GM18520 (cell line): ENCODE results near the gene DDR1.
"Not testable (repeated sequence)": the region's sequence is repeated elsewhere in the genome, so short reads cannot be mapped to it uniquely, and the experiment has no call there.

Source experiments
- ATAC-seq: cut with Tn5 transposase; IDR thresholded peaks from one replicate; pipeline ENCODE4 v1.9.1; 2021; ENCODE audit not compliant: unreplicated experiment

The DDR1 gene

DNA sequence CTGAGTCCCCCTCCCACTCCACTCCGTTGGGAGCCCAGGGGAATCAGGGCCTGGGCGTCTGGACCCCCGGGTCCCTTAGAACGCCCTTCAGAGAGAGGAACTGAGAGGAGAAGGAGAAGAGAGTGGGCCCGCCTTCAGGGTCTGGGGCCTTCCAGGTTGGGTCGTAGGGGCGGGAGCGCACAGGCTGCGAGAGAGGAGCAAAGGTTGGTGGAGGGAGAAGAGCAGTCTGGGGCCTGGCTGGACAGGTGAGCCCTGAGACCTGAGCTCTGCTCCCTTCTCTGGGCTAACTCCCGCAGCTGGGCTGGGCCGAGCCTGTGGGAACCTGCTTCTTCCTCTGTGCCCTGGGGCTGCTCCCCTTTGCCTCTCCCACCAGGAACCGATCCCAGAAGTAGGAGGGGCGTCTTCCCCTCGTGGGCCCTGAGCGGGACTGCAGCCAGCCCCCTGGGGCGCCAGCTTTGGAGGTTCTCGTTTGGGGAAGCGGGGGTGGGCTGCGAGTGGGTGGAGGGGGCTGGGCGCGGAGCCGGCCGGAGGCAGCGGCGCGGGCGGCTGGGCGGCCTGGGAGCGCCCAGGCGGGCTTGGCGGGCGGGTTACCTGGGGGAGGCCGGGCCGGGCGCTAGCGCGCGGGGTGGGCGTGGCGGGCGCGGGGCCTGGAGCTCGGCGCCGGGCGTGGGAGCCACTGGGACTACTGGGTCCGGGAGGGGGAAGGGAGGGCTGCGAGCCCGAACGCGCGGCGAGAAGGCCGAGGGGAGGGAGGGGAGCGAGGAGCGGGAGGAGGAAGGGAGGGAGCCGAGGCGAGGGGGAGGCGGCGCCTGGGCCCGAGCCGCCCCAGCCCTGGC, at the start of gene DDR1:
TSS of gene DDR1 (plus strand) at position 835 of the 836 bp plus-strand sequence. CDS start 4,211 bp downstream, outside the sequence.
- no peak for ATAC-seq

DNA sequence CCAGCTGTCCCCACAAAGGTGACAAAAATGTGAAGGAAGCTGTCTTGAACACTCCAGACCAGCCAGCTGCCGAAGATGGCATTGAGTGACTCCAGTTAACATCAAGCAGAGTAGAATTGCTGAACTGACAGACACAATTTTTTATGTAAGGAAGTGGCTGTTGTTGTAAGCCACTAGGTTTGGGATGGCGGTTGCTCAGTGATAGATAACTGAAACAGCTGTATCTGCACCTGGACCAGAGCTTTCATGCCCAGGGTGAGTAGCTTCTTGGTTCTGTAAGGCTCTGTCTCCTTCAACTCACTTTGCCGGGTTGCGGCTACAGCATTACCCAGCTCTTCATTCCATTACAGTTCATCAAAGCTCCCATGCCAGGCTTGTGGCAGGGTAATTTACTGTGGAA, 49.7 kb upstream of the DDR1 start:
- no peak for ATAC-seq

DNA sequence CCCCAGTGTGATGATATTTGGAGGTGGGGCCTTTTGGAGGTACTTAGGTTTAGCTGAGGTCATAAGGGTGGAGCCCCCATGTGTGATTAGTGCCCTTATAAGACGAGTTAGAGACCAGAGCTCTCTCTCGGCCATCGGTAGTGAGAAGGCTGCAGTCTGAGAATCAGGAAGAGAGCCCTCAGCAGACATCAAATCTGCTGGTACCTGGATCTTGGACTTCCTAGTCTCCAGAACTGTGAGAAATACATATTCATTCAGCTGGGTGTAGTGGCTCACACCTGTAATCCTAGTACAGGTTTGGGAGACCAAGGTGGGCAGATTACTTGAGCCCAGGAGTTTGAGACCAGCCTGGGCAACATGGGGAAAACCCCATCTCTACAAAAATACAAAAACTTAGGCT, 48.7 kb upstream of the DDR1 start:
- no peak for ATAC-seq

DNA sequence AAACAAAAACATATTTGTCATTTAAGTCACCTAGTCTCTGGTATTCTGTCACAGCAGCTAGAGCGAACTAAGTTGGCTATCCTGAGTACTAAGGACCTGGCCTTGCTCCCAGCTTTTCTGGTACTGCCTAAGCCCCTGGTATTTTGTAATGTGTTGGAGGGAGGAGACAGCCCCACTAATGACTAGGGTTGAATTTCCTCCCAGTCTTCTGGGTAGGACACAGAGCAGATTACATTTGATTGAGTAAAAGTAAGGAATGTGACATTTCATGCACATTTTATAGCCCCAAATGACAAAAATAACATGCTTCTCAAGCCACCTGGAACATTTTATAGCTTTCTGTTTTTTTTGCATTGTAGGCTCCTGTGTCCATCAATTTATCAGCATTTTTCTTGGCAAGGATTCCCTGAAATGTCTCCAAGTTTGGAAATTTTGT, 47.9 kb upstream of the DDR1 start:
- ATAC-seq = no peak

DNA sequence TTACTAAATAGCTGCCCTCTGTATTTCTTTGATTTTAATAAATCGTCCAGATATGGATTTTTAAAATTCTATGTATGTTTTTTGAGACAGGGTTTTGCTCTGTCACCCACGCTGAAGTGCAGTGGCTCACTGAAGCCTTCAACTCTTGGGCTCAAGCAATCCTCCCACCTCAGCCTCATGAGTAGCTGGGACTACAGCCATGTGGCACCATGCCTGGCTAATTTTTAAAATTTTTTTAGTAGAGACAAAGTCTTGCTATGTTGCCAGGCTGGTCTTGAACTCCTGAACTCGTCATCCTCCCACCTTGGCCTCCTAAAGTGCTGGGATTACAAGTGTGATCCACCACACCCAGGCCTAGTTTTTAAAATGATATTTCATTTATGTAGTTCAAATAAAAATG, 47.4 kb upstream of the DDR1 start:
- no peak for ATAC-seq

DNA sequence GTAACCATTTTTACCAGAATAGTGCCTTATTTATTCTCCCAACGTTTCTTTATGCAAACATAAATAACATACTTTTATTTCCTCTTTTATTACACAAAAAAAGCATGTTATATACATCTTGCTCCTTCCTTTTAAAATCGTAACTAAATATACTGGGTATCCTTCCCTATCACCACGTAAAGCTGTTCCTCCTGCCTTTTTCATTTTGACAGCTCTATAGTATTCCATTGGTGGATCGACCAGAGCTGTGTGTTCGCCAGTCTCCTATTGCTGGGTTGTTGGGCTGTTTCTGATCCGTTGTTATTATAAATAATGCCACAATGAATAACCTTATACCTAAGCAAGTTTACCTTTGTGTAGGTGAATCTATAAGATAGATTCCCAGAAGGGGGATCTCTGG, 46.9 kb upstream of the DDR1 start:
- ATAC-seq = no peak

DNA sequence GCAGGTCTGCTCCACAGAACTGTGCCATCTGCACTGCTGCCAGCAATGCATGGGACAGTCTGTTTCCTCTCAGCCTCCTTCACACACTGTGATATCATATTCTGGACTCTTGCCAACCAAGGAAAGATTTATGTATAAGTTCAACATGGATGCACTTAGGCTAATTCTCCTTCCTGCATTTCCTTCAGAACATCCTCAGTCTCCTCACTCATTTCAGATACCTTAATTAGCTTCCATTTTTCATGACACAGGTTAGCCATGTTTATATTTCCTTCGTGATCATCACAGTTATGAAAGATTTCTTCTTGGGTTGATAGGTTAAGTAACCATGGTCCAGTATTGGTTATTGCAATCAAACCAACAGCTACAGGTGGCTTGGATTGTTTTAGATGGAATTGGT, 46.4 kb upstream of the DDR1 start:
- ATAC-seq = no peak

DNA sequence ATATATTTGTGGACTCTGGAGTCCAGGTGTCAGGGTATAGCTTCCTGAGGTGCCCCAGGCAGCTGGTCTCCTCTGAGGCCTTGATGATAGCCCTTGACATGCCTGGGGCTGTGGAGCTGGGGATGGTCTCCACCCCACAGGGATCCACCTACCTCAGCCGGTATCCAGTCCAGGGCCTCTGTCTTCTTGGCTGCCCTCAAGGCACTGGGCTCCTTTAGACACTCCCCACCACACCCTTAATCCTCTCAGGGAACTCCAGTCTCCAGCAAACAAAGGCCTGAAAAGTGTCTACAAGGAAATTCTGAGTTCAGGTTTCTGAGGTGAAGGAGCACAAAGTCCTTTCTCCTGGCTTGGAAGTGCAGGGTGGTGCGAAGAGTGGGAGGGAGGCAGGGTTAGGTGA, 44.6 kb upstream of the DDR1 start:
- ATAC-seq = no peak

DNA sequence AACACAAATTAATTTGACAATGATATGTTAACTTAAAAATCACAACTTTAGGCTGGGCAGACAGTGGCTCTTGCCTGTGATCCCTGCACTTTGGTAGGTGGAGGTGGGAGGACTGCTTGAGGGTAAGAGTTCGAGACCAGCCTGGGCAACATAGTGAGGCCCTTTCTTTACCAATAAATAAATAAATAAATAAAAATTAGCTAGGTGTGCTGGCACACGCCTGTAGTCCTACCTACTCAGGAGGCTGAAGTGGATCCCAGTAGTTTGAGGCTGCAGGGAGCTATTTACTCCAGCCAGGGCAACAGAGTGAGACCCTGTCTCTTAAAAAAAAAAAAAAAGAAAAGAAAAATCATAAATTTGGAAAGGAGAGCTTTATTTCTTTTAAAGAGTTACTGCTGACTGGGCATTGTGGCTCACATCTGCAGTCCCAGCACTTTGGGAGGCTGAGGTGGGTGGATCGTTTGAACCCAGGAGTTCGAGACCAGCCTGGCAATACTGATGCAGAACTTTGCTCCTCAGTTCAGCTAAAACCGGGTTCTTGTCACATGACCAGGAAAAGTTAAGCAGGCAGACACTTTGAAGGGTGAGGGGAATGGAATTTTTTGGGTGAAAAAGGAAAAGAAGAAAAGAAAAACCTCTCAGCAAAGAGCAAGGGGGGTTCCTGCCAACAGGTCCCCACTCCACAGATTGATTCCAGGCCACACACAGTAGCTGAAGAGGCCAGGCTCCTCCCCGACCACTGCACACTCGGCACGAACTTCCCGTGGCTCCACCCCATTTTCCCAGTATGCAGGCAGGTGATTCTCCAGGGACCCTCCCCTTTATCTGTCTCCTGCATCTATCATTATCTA, 44.0 kb upstream of the DDR1 start:
- ATAC-seq = no peak

DNA sequence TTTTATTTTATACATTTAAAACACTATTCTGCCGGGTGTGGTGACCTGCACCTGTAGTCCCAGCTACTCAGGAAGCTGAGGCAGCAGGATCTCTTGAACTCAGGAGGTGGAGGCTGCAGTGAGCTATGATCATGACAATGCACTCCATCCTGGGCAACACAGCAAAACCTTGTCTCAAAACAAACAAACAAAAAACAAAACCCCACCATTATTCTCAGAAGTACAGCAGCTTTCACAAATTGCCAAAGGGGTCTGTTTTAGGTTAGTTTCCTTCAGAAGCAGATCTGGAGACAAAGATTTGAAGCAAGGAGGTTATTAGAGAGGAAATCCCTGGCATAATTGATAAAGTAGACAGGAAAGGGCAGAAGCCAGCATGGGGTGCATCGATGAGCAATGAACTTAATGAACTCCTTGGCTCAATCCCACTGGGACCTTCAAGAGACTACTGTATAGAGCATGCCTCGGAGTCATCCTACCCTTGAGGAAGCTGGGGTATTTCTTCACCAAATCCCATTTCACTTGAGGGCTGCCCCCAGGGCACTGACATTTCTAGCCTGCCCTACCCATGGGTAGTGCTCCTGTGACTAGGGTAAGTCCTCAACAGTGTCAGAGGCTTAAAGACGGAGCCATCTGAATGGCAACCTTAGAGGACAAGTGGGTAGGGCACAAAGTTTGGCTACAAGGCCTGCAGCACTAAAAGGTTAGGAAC, 43.2 kb upstream of the DDR1 start:
- no peak for ATAC-seq

DNA sequence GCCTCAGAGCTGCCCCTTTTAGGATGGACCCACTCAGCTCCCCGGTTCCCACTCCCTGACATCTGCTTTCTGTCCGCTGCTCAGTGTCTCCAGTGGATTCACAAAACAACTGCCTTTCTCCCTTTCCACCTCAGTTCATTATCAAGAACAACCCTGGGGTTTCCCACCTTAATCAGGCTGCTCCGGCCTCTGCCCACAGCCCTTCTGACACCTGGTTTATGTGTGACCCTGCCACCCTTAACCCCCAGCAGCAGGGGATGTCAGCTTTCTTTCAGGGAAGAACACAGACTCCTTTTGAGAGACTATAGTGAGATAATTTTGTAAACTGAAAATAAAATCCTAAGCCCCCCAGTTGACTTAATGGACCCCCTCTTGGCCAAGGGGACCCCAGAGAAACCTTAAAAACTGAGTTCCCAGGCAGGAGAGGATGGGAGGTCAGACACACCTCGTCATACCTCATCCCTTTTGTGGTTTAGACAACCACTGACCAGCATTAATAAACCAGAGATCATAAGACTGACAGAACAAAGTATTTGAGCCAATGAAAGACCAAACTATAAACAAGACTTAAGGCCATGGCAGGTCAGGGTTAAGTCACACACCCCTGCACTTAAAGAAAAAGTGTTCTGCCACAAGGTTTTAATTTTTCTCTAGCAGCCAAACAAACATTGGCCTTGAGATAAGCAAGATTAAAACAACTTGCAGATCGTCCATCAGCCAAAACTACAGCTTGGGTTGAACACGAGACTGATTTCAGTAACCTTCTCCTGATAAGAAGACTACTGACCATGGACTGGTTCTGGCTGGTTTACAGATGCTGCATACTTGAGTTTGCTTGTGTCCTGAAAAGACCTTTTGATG, 42.4 kb upstream of the DDR1 start:
- no peak for ATAC-seq

DNA sequence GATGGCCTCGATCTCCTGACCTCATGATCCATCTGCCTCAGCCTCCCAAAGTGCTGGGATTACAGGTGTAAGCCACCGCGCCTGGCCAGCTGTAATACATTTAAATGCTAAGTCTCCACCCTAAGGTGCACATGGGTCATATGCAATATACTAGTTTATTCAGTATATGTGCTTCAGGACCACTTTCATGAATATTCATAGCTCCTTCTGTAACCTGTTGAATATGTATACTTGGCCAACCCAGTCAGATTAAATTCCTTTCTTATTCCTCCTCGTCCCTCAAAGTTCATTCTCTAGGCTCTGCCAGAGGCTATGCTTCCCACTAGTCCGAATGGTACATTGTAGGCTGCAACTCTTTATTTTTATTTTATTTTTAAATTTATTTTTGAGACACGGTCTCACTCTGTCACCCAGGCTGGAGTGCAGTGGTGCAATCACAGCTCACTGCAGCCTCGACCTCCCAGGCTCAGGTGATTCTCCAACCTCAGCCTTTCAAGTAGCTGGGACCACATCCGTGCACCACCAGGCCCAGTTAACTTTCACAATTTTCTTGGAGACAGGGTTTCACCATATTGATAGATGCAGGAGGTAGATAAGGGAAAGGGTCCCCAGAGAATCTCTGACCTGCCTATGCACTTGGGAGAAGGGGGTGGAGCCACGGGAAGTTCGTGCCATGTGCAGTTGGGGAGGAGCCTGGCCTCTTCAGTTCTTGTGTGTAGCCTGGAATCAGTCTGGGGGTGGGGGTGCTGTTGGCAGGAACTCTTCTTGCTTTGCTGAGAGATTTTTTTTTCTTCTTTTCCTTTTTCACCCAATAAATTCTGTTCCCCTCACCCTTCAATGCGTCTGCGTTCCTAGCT, 41.3 kb upstream of the DDR1 start:
- no peak for ATAC-seq

DNA sequence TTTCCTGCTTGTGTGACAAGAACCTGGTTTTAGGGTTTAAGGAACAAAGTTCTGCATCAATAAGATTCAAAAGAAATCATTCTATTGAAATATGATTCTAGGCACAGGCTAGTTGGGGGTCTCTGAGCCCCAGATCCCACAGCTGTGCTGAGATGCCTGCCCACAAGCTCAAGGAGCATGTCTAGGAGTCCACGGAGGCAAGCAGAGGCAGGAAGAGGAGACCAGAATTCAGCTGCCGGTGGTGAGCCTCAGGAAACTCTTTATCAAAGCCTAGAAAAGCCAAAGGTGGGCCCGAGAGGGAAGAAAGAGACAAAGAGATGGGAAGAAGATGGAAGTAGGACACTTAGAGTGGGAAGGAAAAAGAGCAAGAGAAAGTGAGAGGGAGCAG, 40.7 kb upstream of the DDR1 start:
- ATAC-seq = no peak

DNA sequence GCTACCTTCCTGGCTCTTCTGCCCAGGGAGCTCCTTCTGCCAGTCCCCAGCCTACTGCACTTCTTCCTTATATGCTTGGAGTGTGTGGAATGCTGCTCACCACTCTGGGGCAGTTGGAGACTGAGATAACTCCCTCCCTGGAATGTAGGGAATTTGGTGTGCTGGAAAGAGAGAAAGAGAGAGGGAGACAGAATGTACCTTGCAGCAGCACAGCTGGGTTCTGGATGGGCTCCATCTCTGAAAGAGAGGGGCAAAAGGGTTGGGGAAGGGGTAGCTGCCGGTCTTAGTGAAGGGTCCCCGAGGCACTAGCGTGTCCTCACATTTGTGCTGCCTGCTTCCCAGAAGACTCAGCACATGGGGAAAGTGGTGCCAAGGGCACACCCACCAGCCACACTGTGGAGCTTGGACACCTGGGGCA, 40.2 kb upstream of the DDR1 start:
- ATAC-seq = no peak

DNA sequence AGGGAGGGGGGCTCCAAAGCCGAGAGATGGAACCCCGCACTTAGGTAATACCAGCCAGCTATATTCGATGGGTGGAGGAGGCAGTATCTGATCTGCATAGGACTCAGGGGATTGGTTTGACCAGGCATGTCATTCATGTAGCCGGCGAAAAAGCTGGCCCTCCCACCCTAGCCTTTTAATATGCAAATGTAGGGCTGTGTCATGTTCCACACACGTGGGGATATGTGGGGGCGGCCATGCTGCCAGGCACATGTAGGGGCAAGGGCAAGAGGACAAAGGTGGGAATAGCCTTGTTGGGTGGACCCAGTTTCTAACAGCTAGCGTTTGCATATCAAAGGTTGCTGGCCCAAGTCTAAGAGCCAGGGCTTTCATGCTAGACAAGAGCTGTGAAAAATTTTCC, 39.1 kb upstream of the DDR1 start:
- ATAC-seq = no peak

DNA sequence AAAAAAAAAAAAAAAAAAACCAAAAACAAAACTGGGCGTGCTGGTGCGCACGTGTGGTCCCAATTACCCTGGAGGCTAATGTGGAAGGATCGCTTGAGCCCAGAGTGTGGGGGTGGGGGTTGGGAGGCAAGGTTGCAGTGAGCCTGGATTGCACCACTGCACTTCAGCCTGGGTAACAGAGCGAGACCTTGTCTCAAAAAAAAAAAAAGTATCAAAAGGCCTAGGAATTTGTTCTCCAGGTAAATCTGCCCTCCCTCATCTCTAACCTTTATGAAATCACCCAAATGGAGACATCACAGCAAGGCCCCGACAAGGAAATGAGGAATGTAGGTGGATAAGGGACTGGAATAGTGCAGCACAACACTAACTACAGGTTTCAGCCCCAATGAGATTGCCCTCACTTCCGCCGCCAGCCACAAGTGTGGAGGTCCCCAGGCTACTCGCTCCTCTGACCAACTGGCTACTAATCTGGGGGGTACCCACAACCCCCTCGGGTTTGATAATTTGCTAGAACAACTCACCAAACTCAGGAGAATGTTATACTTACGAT, 36.8 kb upstream of the DDR1 start:
- ATAC-seq = no peak

DNA sequence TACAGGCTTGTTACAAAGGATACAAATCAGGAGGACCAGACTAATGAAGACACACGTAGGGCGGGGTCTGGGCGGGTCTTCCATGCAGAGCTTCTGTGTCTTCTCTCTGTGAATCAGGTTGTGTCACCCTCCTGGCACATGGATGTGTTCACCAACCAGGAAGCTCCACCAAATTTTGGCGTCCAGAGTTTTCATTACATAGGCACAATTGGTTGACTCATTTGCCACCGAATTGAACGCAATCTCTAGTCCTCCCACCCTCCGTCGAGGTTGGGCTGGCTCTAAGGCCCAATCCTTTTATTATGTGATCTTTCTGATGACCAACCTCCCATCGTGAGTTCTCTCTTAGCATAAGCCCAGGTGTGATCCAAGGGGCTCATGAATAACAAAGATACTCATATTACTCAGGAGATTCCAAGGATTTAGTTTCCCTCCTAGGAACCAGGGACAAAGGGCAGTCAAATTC, 36.3 kb upstream of the DDR1 start:
- ATAC-seq = no peak

DNA sequence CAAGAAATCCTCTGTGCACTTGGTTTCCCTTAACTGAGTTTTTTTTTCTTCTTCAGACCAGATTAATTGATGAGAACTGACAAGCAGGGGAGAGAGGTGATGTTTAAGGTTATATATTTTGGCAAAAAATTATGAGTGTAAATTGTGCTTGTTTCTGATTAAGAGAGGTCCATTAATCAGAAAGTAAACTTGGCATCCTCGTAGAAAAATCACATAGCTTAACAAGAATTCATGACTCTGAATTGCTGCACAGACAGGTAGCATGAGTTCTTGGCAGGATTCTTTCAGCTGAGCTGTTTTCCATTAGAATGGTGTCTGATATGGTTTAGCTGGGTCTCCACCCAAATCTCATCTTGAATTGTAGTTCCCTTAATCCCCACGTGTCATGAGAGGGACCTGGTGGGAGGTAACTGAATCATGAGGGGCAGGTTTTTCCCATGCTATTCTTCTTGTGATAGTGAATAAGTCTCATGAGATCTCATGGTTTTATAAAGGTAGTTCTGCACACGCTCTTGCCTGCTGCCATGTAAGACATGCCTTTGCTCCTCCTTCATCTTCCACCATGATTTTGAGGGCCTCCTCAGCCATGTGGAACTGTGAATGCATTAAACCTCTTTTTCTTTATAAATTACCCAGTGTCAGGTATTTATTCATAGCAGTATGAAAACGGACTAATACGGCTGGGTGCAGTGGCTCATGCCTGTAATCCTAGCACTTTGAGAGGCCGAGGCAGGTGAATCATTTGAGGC, 34.2 kb upstream of the DDR1 start:
- ATAC-seq = no peak

DNA sequence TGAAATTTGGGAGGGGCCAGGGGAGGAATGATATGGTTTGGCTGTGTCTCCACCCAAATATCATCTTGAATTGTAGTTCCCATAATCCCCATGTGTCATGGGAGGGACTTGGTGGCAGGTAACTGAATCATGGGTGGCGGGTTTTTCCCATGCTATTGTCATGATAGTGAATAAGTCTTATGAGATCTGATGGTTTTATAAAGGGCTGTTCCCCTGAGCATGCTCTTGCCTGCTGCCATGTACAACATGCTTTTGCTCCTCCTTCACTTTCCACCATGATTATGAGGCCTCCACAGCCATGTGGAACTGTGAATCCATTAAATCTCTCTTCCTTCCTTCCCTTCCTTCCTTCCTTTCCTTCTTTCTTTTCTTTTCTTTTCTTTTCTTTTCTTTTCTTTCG, 31.9 kb upstream of the DDR1 start:
- ATAC-seq = not testable (repeated sequence)
